Karpas-422 (cell line): ENCODE measurements around the gene SYNJ2. TPM values are rescaled to one million over a fixed set of nuclear protein-coding genes. Genes with fewer than 3 reads are reported as not detected.

Experiments used
- DNase-seq: peaks from one replicate; pipeline ENCODE4 v3.0.0-alpha.2; 2015
- H2AFZ ChIP-seq: fragments of 200-600 bp; sonication (generic); 2 replicates; pipeline ENCODE4 v1.6.1; 2014; ENCODE audit warnings: antibody characterized with exemption, low read length, mixed read lengths
- H3K27ac ChIP-seq: fragments of 200-600 bp; sonication (generic); 2 replicates; pipeline ENCODE4 v1.5.1; 2014; ENCODE audit warnings: mild to moderate bottlenecking, low read length, moderate library complexity
- H3K27me3 ChIP-seq: fragments of 200-600 bp; sonication (generic); 2 replicates; pipeline ENCODE4 v1.6.1; 2014; ENCODE audit warnings: low read length, mixed read lengths
- H3K36me3 ChIP-seq: fragments of 200-600 bp; sonication (generic); 2 replicates; pipeline ENCODE4 v1.6.1; 2014; ENCODE audit warnings: low read length, mixed read lengths; ENCODE audit not compliant: insufficient read depth
- H3K4me1 ChIP-seq: fragments of 200-600 bp; sonication (generic); 2 replicates; pipeline ENCODE4 v1.6.1; 2014; ENCODE audit warnings: mild to moderate bottlenecking, low read length, mixed read lengths
- H3K4me2 ChIP-seq: fragments of 200-600 bp; sonication (generic); 2 replicates; pipeline ENCODE4 v1.6.1; 2014; ENCODE audit warnings: low read length, low read depth, mild to moderate bottlenecking; ENCODE audit not compliant: poor library complexity, severe bottlenecking
- H3K4me3 ChIP-seq: fragments of 200-600 bp; sonication (generic); 2 replicates; pipeline ENCODE4 v1.5.1; 2014; ENCODE audit warnings: mild to moderate bottlenecking, antibody characterized with exemption, low read length, mixed read lengths
- H3K79me2 ChIP-seq: fragments of 200-600 bp; sonication (generic); 2 replicates; pipeline ENCODE4 v1.6.1; 2014; ENCODE audit warnings: mild to moderate bottlenecking, low read length, mixed read lengths
- H3K9ac ChIP-seq: fragments of 200-600 bp; sonication (generic); 2 replicates; pipeline ENCODE4 v1.6.0; 2014; ENCODE audit warnings: low read length
- H3K9me2 ChIP-seq: fragments of 200-600 bp; sonication (generic), shearing (Covaris generic); replicated peaks from 2 replicates; pipeline ENCODE4 v1.6.0; 2014; ENCODE audit warnings: mild to moderate bottlenecking, low read length, moderate library complexity; ENCODE audit not compliant: insufficient read depth
- H3K9me3 ChIP-seq: fragments of 300-700, 200-600 bp; sonication (generic); 2 replicates; pipeline ENCODE4 v1.6.1; 2014; ENCODE audit warnings: low read length, mixed read lengths
- H4K20me1 ChIP-seq: fragments of 200-600 bp; sonication (generic); 2 replicates; pipeline ENCODE4 v1.6.1; 2014; ENCODE audit warnings: mild to moderate bottlenecking, antibody characterized with exemption, low read length, low read depth; ENCODE audit not compliant: insufficient read depth
- total RNA-seq: library from RNA; depleted of rRNA; stranded (reverse); fragments of >200 nt; shearing (Covaris generic); gene quantifications from 2 replicates; pipeline ENCODE4 v1.2.3, GENCODE V29; 2014; ENCODE audit warnings: low replicate concordance

Gene SYNJ2
- total RNA-seq, 1 experiment from 2014 or later: 0.04 TPM

- Histone ChIP-seq H3K9ac (no peak overlapping the region), H3K79me2 (no peaks in the 10 kb centered on the region)
Measured at GRCh38 chr6:157995458-157995857, 13.8 kb downstream of the SYNJ2 start.

DNA sequence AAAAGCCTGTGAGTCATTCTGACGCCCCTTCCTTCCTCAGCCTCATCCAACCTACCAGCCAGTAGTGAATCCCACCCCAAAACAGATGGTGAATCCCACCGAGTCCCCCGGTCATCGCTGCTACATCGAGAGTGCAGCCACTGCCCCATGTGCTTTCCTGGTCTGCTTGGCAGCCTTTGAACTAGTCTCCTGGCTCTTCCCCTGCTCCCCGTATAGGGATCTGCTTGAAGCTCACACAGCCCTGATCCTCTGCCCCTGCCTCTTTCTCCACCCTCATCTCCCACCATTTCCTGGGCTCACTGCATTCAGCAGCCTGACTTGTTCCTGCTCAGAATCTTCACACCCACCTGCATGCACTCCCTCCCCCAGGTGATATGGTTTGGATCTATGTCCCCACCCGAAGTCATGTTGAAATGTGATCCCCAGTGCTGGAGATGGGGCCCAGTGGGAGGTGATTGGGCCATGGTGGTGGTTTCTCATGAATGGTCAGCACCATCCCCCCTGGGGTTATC, 14.6 kb downstream of the SYNJ2 start:
- H3K9ac ChIP-seq: no peak overlapping the region
- H3K79me2 ChIP-seq: no peaks in the 10 kb centered on the region
- H3K4me1 ChIP-seq: no peaks in the 10 kb centered on the region
- no peaks in the 10 kb centered on the region for H3K9me3 ChIP-seq
- H3K9me2 ChIP-seq: no peaks in the 10 kb centered on the region
- H3K27me3 ChIP-seq: no peaks in the 10 kb centered on the region
- no peaks in the 10 kb centered on the region for H3K36me3 ChIP-seq
- no peak for DNase-seq
- H3K27ac ChIP-seq: no peak overlapping the region
- H4K20me1 ChIP-seq: no peaks in the 10 kb centered on the region
- H2AFZ ChIP-seq: no peak overlapping the region
- H3K4me3 ChIP-seq: no peak overlapping the region
- no peak overlapping the region for H3K4me2 ChIP-seq

More at GRCh38 chr6:157995458-157995857, 13.8 kb downstream of the SYNJ2 start:
- no peak for DNase-seq
- H4K20me1 ChIP-seq: no peaks in the 10 kb centered on the region
- H3K9me2 ChIP-seq: no peaks in the 10 kb centered on the region
- H3K27ac ChIP-seq: no peak overlapping the region
- H2AFZ ChIP-seq: no peak overlapping the region
- no peak overlapping the region for H3K4me2 ChIP-seq
- H3K4me3 ChIP-seq: no peak overlapping the region
- peaks cover under 1% of the 10 kb centered on the region; the same call in 1 of the 2 replicates for H3K4me1 ChIP-seq
- H3K27me3 ChIP-seq: no peaks in the 10 kb centered on the region
- no peaks in the 10 kb centered on the region for H3K9me3 ChIP-seq
- H3K36me3 ChIP-seq: no peaks in the 10 kb centered on the region

GRCh38 chr6:157996918-157997702, 15.4 kb downstream of the SYNJ2 start:
- Histone ChIP-seq H3K9me2 (no peaks in the 10 kb centered on the region), H3K9ac (no peak overlapping the region), H3K36me3 (no peaks in the 10 kb centered on the region), H3K79me2 (no peaks in the 10 kb centered on the region), H4K20me1 (no peaks in the 10 kb centered on the region), H3K9me3 (no peaks in the 10 kb centered on the region), H3K4me1 (no peaks in the 10 kb centered on the region), H3K27me3 (no peaks in the 10 kb centered on the region), H3K27ac (no peak overlapping the region), H3K4me2 (no peak overlapping the region), H3K4me3 (no peak overlapping the region), H2AFZ (no peak overlapping the region)
- no peak for DNase-seq

GRCh38 chr6:157997893-157998608, 16.4 kb downstream of the SYNJ2 start:
- no peaks in the 10 kb centered on the region for H3K4me1 ChIP-seq
- H2AFZ ChIP-seq: no peak overlapping the region
- no peaks in the 10 kb centered on the region for H3K79me2 ChIP-seq
- no peak overlapping the region for H3K27ac ChIP-seq
- H3K36me3 ChIP-seq: no peaks in the 10 kb centered on the region
- no peak overlapping the region for H3K4me2 ChIP-seq
- H3K27me3 ChIP-seq: no peaks in the 10 kb centered on the region
- no peak for DNase-seq
- no peaks in the 10 kb centered on the region for H4K20me1 ChIP-seq
- H3K4me3 ChIP-seq: no peak overlapping the region
- no peaks in the 10 kb centered on the region for H3K9me3 ChIP-seq
- no peaks in the 10 kb centered on the region for H3K9me2 ChIP-seq
- H3K9ac ChIP-seq: no peak overlapping the region

DNA sequence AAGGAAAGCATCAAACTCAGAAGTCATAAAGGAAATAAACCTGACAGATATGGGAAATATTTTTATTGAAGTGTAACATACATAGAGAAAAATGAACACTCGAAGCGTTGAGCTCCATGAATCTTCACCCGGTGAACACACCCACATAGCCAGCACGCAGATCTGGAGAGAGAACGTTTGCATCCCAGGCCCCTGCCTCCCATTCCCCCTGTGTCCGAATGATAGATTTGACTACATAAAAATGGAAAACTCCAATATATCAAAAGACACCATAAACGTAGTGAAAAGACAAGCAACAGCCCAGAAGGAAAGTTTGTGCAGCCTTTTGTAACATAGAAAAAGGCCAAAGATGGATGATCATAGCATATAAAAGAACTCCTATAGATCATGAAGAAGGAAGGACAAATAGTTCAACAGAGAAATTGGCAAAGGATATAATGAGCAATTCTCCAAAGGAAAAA, 17.1 kb downstream of the SYNJ2 start:
- Histone ChIP-seq H3K27me3 (no peaks in the 10 kb centered on the region), H4K20me1 (no peaks in the 10 kb centered on the region), H3K79me2 (no peaks in the 10 kb centered on the region), H3K4me2 (no peak overlapping the region), H3K9me3 (no peaks in the 10 kb centered on the region), H3K9ac (no peak overlapping the region), H3K4me3 (no peak overlapping the region), H3K9me2 (no peaks in the 10 kb centered on the region), H3K36me3 (no peaks in the 10 kb centered on the region), H3K4me1 (no peaks in the 10 kb centered on the region), H2AFZ (no peak overlapping the region), H3K27ac (no peak overlapping the region)
- DNase-seq: no peak

- DNase-seq: no peak
- Histone ChIP-seq H3K27ac (no peak overlapping the region), H2AFZ (no peak overlapping the region), H4K20me1 (no peaks in the 10 kb centered on the region), H3K36me3 (no peaks in the 10 kb centered on the region), H3K9me3 (no peaks in the 10 kb centered on the region), H3K9me2 (no peaks in the 10 kb centered on the region), H3K27me3 (no peaks in the 10 kb centered on the region), H3K4me1 (no peaks in the 10 kb centered on the region), H3K79me2 (no peaks in the 10 kb centered on the region), H3K9ac (no peak overlapping the region), H3K4me3 (no peak overlapping the region), H3K4me2 (no peak overlapping the region)
Measured at GRCh38 chr6:157999168-158000051, 17.7 kb downstream of the SYNJ2 start.

DNA sequence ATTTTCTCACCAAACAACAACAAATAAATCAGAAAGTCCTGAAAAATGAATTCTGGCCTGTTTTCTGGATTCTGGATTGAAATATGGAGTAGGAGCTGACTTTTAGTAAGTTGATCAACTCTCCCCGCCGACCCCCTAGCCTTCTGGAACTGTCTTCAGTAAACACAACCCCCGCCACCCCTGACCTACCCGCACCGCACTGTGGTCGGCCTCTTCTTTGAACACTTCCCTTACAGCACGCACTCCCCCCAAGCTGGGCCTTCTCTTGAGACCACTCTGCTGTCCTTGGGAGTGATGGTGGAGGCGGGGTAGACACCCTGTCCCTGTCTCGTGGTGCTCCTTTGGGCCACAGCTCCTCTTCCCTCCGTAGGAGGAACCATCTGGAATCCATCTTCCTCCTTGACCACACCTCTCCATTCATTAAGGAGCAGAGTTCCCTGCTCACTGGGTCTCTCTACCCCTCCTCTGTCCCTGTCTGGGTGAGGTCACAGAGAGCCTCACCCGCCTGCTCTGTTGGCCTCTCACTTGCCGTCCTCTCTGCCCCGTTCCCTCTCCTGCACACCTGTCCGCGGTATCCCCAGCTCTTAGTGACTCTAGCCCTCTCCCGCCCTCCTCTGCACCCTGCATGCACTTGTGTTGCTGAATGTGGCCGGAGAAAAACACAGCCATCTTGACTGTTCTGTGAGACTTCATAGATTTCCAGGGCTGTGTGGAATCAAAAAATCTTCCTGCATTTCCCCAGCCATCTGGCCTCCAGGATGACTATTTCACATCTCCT, 19.1 kb downstream of the SYNJ2 start:
- no peak overlapping the region for H3K4me2 ChIP-seq
- no peaks in the 10 kb centered on the region for H3K9me2 ChIP-seq
- H3K4me1 ChIP-seq: no peaks in the 10 kb centered on the region
- H3K27me3 ChIP-seq: no peaks in the 10 kb centered on the region
- no peak overlapping the region for H3K9ac ChIP-seq
- H4K20me1 ChIP-seq: no peaks in the 10 kb centered on the region
- no peaks in the 10 kb centered on the region for H3K79me2 ChIP-seq
- no peaks in the 10 kb centered on the region for H3K9me3 ChIP-seq
- no peak overlapping the region for H3K4me3 ChIP-seq
- no peaks in the 10 kb centered on the region for H3K36me3 ChIP-seq
- H3K27ac ChIP-seq: no peak overlapping the region
- DNase-seq: no peak
- H2AFZ ChIP-seq: no peak overlapping the region
